A673 (cell line): Measurements from ENCODE around the gene MPDZ.

Source experiments
- CTCF ChIP-seq: fragments of 300-800, 200-600 bp; sonication (generic); conservative IDR thresholded peaks from 2 replicates; pipeline ENCODE4 v1.5.1; 2017; ENCODE audit warnings: low read depth, mild to moderate bottlenecking, antibody characterized with exemption, low read length, moderate library complexity, mixed read lengths
- EZH2 ChIP-seq: fragments of 200-600 bp; sonication (generic); IDR thresholded peaks from 2 replicates; pipeline ENCODE4 v1.6.1; 2017; ENCODE audit warnings: borderline replicate concordance, low read depth, mild to moderate bottlenecking, mixed read lengths, antibody characterized with exemption, low read length; ENCODE audit not compliant: poor library complexity, severe bottlenecking

DNA sequence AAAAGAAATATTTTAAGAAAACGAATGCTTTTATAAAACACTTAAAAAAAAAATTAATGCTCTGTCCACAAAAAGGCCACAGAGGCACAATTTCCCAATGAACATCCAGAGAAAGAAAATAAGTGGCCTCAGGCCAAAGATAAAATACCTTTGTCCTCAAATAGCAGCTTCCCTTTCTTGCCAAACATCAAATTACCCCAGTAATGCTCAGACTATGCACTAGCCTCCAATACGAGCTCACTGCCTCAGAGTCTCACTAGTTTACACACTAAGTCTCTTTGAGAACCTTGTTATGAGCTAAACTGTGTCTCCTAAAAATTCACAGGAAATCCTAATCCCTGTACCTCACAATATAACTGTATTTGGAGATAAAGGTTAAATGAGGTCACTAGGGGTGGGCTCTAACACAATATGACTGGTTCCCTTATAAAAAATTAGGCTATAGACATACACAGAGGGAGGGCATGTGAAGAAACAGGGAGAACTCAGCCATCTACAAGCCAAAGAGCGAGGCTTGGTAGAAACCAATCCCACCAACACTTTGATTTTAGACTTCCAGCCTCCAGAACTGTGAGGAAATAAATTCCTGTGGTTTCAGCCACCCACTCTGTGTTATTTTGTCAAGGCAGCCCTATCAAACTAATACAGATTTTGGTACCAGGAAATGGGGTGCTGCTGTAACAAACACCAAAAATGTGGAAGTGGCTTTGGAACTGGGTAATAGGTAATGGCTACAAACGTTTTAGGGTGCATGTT is 4.4 kb downstream of the MPDZ start:
- TF ChIP-seq CTCF (no peak), EZH2 (no peak)
